Endodermal cell (in vitro differentiated cells): ENCODE data around the gene PTPRK. TPM values are rescaled to one million over a fixed set of nuclear protein-coding genes. Genes with fewer than 3 reads are reported as not detected.

Experiments used
- DNase-seq: peaks from one replicate; pipeline ENCODE4 v3.0.0-alpha.2; 2017
- H3K27ac ChIP-seq: 2 replicates; pipeline ENCODE4 v1.5.1; 2013; ENCODE audit warnings: mild to moderate bottlenecking, low read depth, low read length, moderate library complexity
- H3K27me3 ChIP-seq: 2 replicates; pipeline ENCODE4 v1.6.1; 2013; ENCODE audit warnings: mild to moderate bottlenecking, low read length, moderate library complexity; ENCODE audit not compliant: insufficient read depth, control insufficient read depth, poor library complexity, severe bottlenecking
- H3K36me3 ChIP-seq: 2 replicates; pipeline ENCODE4 v1.7.0; 2013; ENCODE audit warnings: mild to moderate bottlenecking, low read length, moderate library complexity; ENCODE audit not compliant: control insufficient read depth, insufficient read depth
- H3K4me1 ChIP-seq: one replicate; pipeline ENCODE4 v1.7.0; 2013; ENCODE audit warnings: low read length; ENCODE audit not compliant: control insufficient read depth, insufficient read depth
- H3K4me3 ChIP-seq: 2 replicates; pipeline ENCODE4 v1.5.1; 2013; ENCODE audit warnings: mild to moderate bottlenecking, low read length, moderate library complexity
- H3K9ac ChIP-seq: 2 replicates; pipeline ENCODE4 v1.6.1; 2013; ENCODE audit warnings: mild to moderate bottlenecking, low read length, moderate library complexity; ENCODE audit not compliant: poor library complexity, severe bottlenecking; ENCODE audit errors: extremely low read depth
- H3K9me3 ChIP-seq: 2 replicates; pipeline ENCODE4 v1.6.1; 2013; ENCODE audit warnings: mild to moderate bottlenecking, low read length, moderate library complexity; ENCODE audit not compliant: control insufficient read depth
- H3K27ac Mint-ChIP-seq: 2 replicates; pipeline ENCODE4 v1.8.0; 2020; ENCODE audit warnings: mixed read lengths
- H3K27me3 Mint-ChIP-seq: 2 replicates; pipeline ENCODE4 v1.8.0; 2021; ENCODE audit warnings: mild to moderate bottlenecking, mixed read lengths; ENCODE audit not compliant: insufficient read depth
- H3K36me3 Mint-ChIP-seq: 2 replicates; pipeline ENCODE4 v1.8.0; 2020; ENCODE audit warnings: low read depth, mixed read lengths
- H3K4me1 Mint-ChIP-seq: 2 replicates; pipeline ENCODE4 v1.8.0; 2020; ENCODE audit warnings: mixed read lengths
- H3K4me3 Mint-ChIP-seq: 2 replicates; pipeline ENCODE4 v1.8.0; 2020; ENCODE audit warnings: mild to moderate bottlenecking, moderate library complexity, mixed read lengths
- H3K9me3 Mint-ChIP-seq: 2 replicates; pipeline ENCODE4 v1.8.0; 2020; ENCODE audit warnings: mild to moderate bottlenecking, mixed read lengths
- WGBS, 2 experiments: methylation state at CpG; one replicate each; pipeline versions ENCODE4 v1.1.5 to v1.1.7; 2013; ENCODE audit warnings: missing lambda C conversion rate in 2 of 2, mixed read lengths in 1 of 2; ENCODE audit not compliant: insufficient coverage in 1 of 2, insufficient read length in 1 of 2; 5-methylcytosine and 5-hydroxymethylcytosine counted together
- total RNA-seq, 2 donors: library from RNA; stranded (reverse); fragmentation: NEBNext Ultra II Directional in 1 of 2; extraction: Animal tissue kit (Norgen Biotek cat#: 25700) in 1 of 2; gene quantifications; 2 replicates in 1 of 2; 3 replicates in 1 of 2; pipeline ENCODE4 v1.2.1, GENCODE V29; 2021
- TF ChIP-seq, protein P1 (sequence below): fragments of 200-600 bp; sonication (generic); conservative IDR thresholded peaks from 2 replicates; pipeline ENCODE4 v1.5.0; 2021; ENCODE audit warnings: antibody characterized with exemption, mild to moderate bottlenecking

PTPRK gene
- total RNA-seq, 2 donors from 2014 or later, result 46.4 to 57.6 TPM

DNA sequence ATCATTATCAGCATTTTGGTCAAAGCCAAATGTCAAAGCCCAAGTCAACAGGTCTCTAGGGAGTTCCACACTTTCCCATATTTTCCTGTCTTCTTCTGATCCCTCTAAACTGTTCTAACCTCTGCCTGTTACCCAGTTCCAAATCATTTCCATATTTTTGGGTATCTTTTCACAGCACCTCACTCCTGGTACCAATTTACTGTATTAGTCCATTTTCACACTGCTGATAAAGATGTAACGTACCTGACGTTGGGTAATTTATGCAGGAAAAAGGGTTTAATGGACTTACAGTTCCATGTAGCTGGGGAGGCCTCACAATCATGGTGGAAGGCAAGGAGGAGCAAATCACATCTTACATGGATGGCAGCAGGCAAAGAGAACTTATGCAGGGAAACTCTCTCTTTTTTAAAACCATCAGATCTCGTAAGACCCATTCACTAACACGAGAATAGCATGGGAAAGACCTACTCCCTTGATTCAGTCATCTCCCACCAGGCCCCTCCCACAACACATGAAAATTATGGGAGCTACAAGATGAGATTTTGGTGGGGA, 143.4 kb downstream of the PTPRK start:
- TF ChIP-seq, protein P1, sequence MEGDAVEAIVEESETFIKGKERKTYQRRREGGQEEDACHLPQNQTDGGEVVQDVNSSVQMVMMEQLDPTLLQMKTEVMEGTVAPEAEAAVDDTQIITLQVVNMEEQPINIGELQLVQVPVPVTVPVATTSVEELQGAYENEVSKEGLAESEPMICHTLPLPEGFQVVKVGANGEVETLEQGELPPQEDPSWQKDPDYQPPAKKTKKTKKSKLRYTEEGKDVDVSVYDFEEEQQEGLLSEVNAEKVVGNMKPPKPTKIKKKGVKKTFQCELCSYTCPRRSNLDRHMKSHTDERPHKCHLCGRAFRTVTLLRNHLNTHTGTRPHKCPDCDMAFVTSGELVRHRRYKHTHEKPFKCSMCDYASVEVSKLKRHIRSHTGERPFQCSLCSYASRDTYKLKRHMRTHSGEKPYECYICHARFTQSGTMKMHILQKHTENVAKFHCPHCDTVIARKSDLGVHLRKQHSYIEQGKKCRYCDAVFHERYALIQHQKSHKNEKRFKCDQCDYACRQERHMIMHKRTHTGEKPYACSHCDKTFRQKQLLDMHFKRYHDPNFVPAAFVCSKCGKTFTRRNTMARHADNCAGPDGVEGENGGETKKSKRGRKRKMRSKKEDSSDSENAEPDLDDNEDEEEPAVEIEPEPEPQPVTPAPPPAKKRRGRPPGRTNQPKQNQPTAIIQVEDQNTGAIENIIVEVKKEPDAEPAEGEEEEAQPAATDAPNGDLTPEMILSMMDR, result no peak
- Histone ChIP-seq H3K9me3 (peaks cover 37% of the 10 kb centered on the region), H3K36me3 (peaks cover 14% of the 10 kb centered on the region), H3K4me3 (peak overlapping the region; percentile 42), H3K27ac (no peak overlapping the region), H3K9ac (no peak overlapping the region), H3K27me3 (no peaks in the 10 kb centered on the region), H3K4me1 (no peaks in the 10 kb centered on the region)
- H3K27me3 Mint-ChIP-seq, result no peaks in the 10 kb centered on the region
- 89 to 100% methylated on average over 3 to 4 of the region's 4 CpGs for WGBS, 2 experiments
- no peak overlapping the region for H3K4me3 Mint-ChIP-seq
- peaks cover 37% of the 10 kb centered on the region for H3K9me3 Mint-ChIP-seq
- H3K36me3 Mint-ChIP-seq, result peaks cover 33% of the 10 kb centered on the region
- DNase-seq, result no peak
- no peaks in the 10 kb centered on the region for H3K4me1 Mint-ChIP-seq
- no peak overlapping the region for H3K27ac Mint-ChIP-seq

DNA sequence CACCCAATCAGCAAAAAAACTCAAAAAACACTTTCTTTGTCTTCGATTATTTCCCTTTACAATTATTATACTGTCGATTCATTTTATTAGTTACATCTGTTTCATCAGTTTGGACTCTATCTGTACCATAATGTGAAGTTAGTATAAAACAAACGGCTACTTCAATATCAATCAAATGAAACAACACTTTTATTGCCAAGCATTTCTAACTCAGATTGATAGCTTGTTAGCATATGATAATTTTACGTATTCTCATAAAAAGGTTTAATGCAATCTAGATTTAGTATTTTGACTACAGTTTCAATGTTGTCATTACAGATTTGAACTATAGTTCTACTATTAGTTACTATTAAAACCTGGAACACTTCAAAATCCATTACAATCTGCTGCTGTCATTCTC, 149.3 kb downstream of the PTPRK start:
- no peak overlapping the region for H3K27ac ChIP-seq
- peaks cover 19% of the 10 kb centered on the region for H3K36me3 Mint-ChIP-seq
- peaks cover 19% of the 10 kb centered on the region for H3K9me3 ChIP-seq
- no peaks in the 10 kb centered on the region for H3K4me1 ChIP-seq
- no peaks in the 10 kb centered on the region for H3K27me3 ChIP-seq
- no peak for DNase-seq
- H3K9me3 Mint-ChIP-seq, result peaks cover 19% of the 10 kb centered on the region
- H3K9ac ChIP-seq, result no peak overlapping the region
- no peak overlapping the region for H3K4me3 ChIP-seq
- 100% methylated on average over 2 to 4 of the region's 4 CpGs for WGBS, 2 experiments
- TF ChIP-seq, protein P1, result no peak
- no peaks in the 10 kb centered on the region for H3K4me1 Mint-ChIP-seq
- no peaks in the 10 kb centered on the region for H3K27me3 Mint-ChIP-seq
- peaks cover 3% of the 10 kb centered on the region for H3K36me3 ChIP-seq
- H3K4me3 Mint-ChIP-seq, result no peak overlapping the region
- no peak overlapping the region for H3K27ac Mint-ChIP-seq

DNA sequence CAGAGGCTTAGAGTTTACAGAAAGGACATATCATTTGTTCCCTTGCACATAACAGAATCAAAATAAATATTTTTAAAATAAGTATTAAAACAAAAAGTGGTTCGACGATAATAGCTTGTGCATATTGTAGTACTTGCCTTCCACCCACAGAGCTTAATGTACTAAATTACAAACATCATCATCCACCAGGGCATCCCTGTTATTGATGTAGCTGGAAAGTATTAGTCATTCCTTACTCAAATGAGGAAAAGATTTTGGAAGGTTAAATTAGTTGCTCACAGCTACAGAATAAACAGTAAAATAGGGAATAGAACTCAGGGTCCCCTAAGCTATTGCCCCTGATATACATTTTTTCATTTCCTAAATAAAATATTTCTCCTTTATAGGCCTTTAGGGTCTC, 150.3 kb downstream of the PTPRK start:
- no peak overlapping the region for H3K27ac Mint-ChIP-seq
- no peak for DNase-seq
- TF ChIP-seq, protein P1, result no peak
- Histone ChIP-seq H3K9me3 (peaks cover 8% of the 10 kb centered on the region), H3K4me3 (no peak overlapping the region), H3K27me3 (no peaks in the 10 kb centered on the region), H3K36me3 (no peaks in the 10 kb centered on the region), H3K4me1 (peaks cover 9% of the 10 kb centered on the region), H3K9ac (no peak overlapping the region), H3K27ac (no peak overlapping the region)
- H3K36me3 Mint-ChIP-seq, result peaks cover 8% of the 10 kb centered on the region
- no peak overlapping the region for H3K4me3 Mint-ChIP-seq
- peaks cover 9% of the 10 kb centered on the region for H3K4me1 Mint-ChIP-seq
- no peaks in the 10 kb centered on the region for H3K27me3 Mint-ChIP-seq
- no CpG with 5 or more reads among the region's 2 CpGs for WGBS, 2 experiments
- H3K9me3 Mint-ChIP-seq, result peaks cover 8% of the 10 kb centered on the region
